GM18951 (cell line): ENCODE measurements around the gene DYNAP.

Experiments used
- POLR2A ChIP-seq: IDR thresholded peaks from 4 replicates; pipeline ENCODE4 v1.6.1; 2011; ENCODE audit warnings: mild to moderate bottlenecking; ENCODE audit not compliant: insufficient read length, insufficient read depth; ENCODE audit errors: extremely low read depth
- in situ Hi-C: fragments of 300-500 bp; cut with MboI; formaldehyde crosslinking; loops from one replicate; pipeline ENCODE4 v1.12.0; 2022; ENCODE audit warnings: low sequenced_read_pairs, mixed read lengths, inconsistent platforms; ENCODE audit not compliant: unreplicated experiment

DYNAP gene

GRCh38 chr18:54590945-54591344 lies at the start of gene DYNAP:
DYNAP (plus strand) TSS chr18:54591245; CDS start chr18:54591283, 38 bp downstream.
- in situ Hi-C loops: no loop called here
- no peak for TF ChIP-seq POLR2A

GRCh38 chr18:54551590-54551989 lies 39.5 kb upstream of the DYNAP start:
- in situ Hi-C loops: loop anchor here (25.0 kb wide), 1 partner anchor 436 kb away; no protein-coding TSS in a partner anchor
- no peak for TF ChIP-seq POLR2A

- in situ Hi-C loops: loop anchor here (25.0 kb wide), 1 partner anchor 432 kb away; no protein-coding TSS in a partner anchor
- TF ChIP-seq POLR2A: no peak
Measured at GRCh38 chr18:54555286-54555685, 35.8 kb upstream of the DYNAP start.

- TF ChIP-seq POLR2A: no peak
- in situ Hi-C loops: loop anchor here (25.0 kb wide), 1 partner anchor 431 kb away; no protein-coding TSS in a partner anchor
Measured at GRCh38 chr18:54555996-54556395, 35.0 kb upstream of the DYNAP start.

GRCh38 chr18:54557958-54558357 lies 33.1 kb upstream of the DYNAP start:
- TF ChIP-seq POLR2A: no peak
- in situ Hi-C loops: loop anchor here (25.0 kb wide), 1 partner anchor 429 kb away; no protein-coding TSS in a partner anchor

GRCh38 chr18:54558609-54559585 lies 32.1 kb upstream of the DYNAP start:
- no peak for TF ChIP-seq POLR2A
- in situ Hi-C loops: loop anchor here (25.0 kb wide), 1 partner anchor 428 kb away; no protein-coding TSS in a partner anchor

- TF ChIP-seq POLR2A: no peak
- in situ Hi-C loops: loop anchor here (25.0 kb wide), 1 partner anchor 426 kb away; no protein-coding TSS in a partner anchor
Measured at GRCh38 chr18:54561706-54562267, 29.3 kb upstream of the DYNAP start.

- in situ Hi-C loops: no loop called here
- TF ChIP-seq POLR2A: no peak
Measured at GRCh38 chr18:54580202-54580729, 10.8 kb upstream of the DYNAP start.

GRCh38 chr18:54584065-54584464 lies 7.0 kb upstream of the DYNAP start:
- in situ Hi-C loops: no loop called here
- no peak for TF ChIP-seq POLR2A

GRCh38 chr18:54585743-54586142 lies 5.3 kb upstream of the DYNAP start:
- in situ Hi-C loops: no loop called here
- no peak for TF ChIP-seq POLR2A

GRCh38 chr18:54604211-54604610 lies 13.2 kb downstream of the DYNAP start:
- no peak for TF ChIP-seq POLR2A
- in situ Hi-C loops: no loop called here

GRCh38 chr18:54606835-54607212 lies 15.8 kb downstream of the DYNAP start:
- TF ChIP-seq POLR2A: no peak
- in situ Hi-C loops: no loop called here
